HepG2 (cell line): Measurements from ENCODE around the gene INPP4B. TPM values are rescaled to one million over a fixed set of nuclear protein-coding genes. Genes with fewer than 3 reads are reported as not detected.

Experiments used
- ATAC-seq: fragments of 200-7000 bp; cut with Tn5 transposase; 3 replicates; pipeline ENCODE4 v1.9.1; 2020; ENCODE audit warnings: mild to moderate bottlenecking, moderate library complexity
- BruUV-seq: library from RNA; stranded (reverse); fragments of 400-500 nt; replicated peaks from 2 replicates; lab custom pipeline; 2021; lab: Mats Ljungman, UMichigan
- CTCF ChIA-PET: fragments of 300-600 bp; formaldehyde crosslinking; extraction: SDS; loops from one replicate; lab custom pipeline; 2021; ENCODE audit warnings: low total read pairs, inconsistent platforms, low intra/inter-chr PET ratio; lab: Yijun Ruan, JAX
- POLR2A ChIA-PET: fragments of 350-600 bp; sonication (Branson Sonifier 250); formaldehyde crosslinking; loops from one replicate; lab custom pipeline; 2020; ENCODE audit warnings: antibody characterized with exemption, inconsistent platforms; lab: Yijun Ruan, JAX
- DNase-seq: peaks from one replicate; pipeline ENCODE4 v3.0.0-alpha.2; 2015; ENCODE audit warnings: low spot score
- FAIRE-seq: peaks from 3 replicates; lab custom pipeline; 2011; peaks lifted over from hg19 to GRCh38; lab: Jason Lieb, UNC
- H2AFZ ChIP-seq: one replicate; pipeline ENCODE4 v1.6.1; 2011; ENCODE audit warnings: low read length, inconsistent platforms
- H3K27ac ChIP-seq: fragments of 300-600 bp; 3 replicates; pipeline ENCODE4 v1.8.0; 2011; ENCODE audit warnings: mixed run types, mild to moderate bottlenecking, mixed read lengths, low read length, inconsistent platforms; ENCODE audit not compliant: insufficient read depth; ENCODE audit errors: extremely low read length
- H3K27me3 ChIP-seq, 2 experiments: fragments of 200-600 bp in 1 of 2; 2 replicates in 1 of 2; 3 replicates in 1 of 2; pipeline versions ENCODE4 v1.6.0 to v1.8.0; 2011; ENCODE audit warnings: low read length in 2 of 2, mild to moderate bottlenecking in 2 of 2, moderate library complexity in 2 of 2, inconsistent platforms in 1 of 2; ENCODE audit not compliant: insufficient read depth in 2 of 2, control insufficient read depth in 1 of 2
- H3K36me3 ChIP-seq, 2 experiments: fragments of 200-600 bp in 1 of 2; replicated peaks in 1 of 2; 2 replicates in 1 of 2; 3 replicates in 1 of 2; pipeline versions ENCODE4 v1.5.1 to v1.8.0; 2011; ENCODE audit warnings: low read length in 2 of 2, inconsistent platforms in 1 of 2; ENCODE audit not compliant: insufficient read depth in 2 of 2, control insufficient read depth in 1 of 2
- H3K4me1 ChIP-seq: 2 replicates; pipeline ENCODE4 v1.5.1; 2012; ENCODE audit warnings: low read length, inconsistent platforms; ENCODE audit not compliant: insufficient read depth
- H3K4me2 ChIP-seq: 2 replicates; pipeline ENCODE4 v1.6.0; 2011; ENCODE audit warnings: low read depth, low read length, inconsistent platforms
- H3K4me3 ChIP-seq, 3 experiments: fragments of 200-600 bp in 1 of 3; sonication (generic), shearing (Covaris generic) in 1 of 3; replicated peaks in 1 of 3; 2 replicates each; pipeline ENCODE4 v1.5.1; 2011 to 2016; ENCODE audit warnings: low read length in 3 of 3, inconsistent platforms in 2 of 3, low read depth in 2 of 3, mild to moderate bottlenecking in 2 of 3, control low read depth in 1 of 3, mixed read lengths in 1 of 3; ENCODE audit not compliant: insufficient read depth in 1 of 3
- H3K79me2 ChIP-seq: one replicate; pipeline ENCODE4 v1.6.1; 2011; ENCODE audit warnings: low read length, inconsistent platforms; ENCODE audit not compliant: insufficient read depth
- H3K9ac ChIP-seq: 2 replicates; pipeline ENCODE4 v1.6.0; 2011; ENCODE audit warnings: mild to moderate bottlenecking, low read depth, low read length, inconsistent platforms; ENCODE audit not compliant: insufficient read depth
- H3K9me3 ChIP-seq: 2 replicates; pipeline ENCODE4 v1.5.1; 2012; ENCODE audit warnings: mild to moderate bottlenecking, low read length
- H4K20me1 ChIP-seq: 2 replicates; pipeline ENCODE4 v1.6.0; 2011; ENCODE audit warnings: inconsistent platforms, mild to moderate bottlenecking, low read length, moderate library complexity; ENCODE audit not compliant: insufficient read depth
- ATF1 ChIP-seq: IDR thresholded peaks from 2 replicates; pipeline ENCODE4 v1.6.1; 2016; ENCODE audit warnings: mild to moderate bottlenecking, control low read depth
- FOXA3 ChIP-seq: IDR thresholded peaks from 2 replicates; pipeline ENCODE4 v1.6.1; 2016; ENCODE audit warnings: missing genetic modification reagents, missing compliant biosample characterization
- FOXM1 ChIP-seq: sonication (generic); formaldehyde crosslinking; IDR thresholded peaks from 2 replicates; pipeline ENCODE4 v1.5.0; 2020; ENCODE audit warnings: missing genetic modification reagents
- HOXD1 ChIP-seq: sonication (generic); formaldehyde crosslinking; IDR thresholded peaks from 2 replicates; pipeline ENCODE4 v1.5.0; 2020; ENCODE audit warnings: missing genetic modification reagents
- JARID2 ChIP-seq: sonication (generic); formaldehyde crosslinking; IDR thresholded peaks from 2 replicates; pipeline ENCODE4 v1.8.1; 2023; ENCODE audit warnings: missing genetic modification reagents, inconsistent platforms; ENCODE audit not compliant: insufficient replicate concordance
- MED8 ChIP-seq: sonication (generic); formaldehyde crosslinking; IDR thresholded peaks from 2 replicates; pipeline ENCODE4 v1.8.1; 2023; ENCODE audit warnings: mild to moderate bottlenecking, missing genetic modification reagents; ENCODE audit not compliant: insufficient replicate concordance
- ONECUT2 ChIP-seq: sonication (generic); formaldehyde crosslinking; IDR thresholded peaks from 2 replicates; pipeline ENCODE4 v1.4.0; 2020; ENCODE audit warnings: missing genetic modification reagents
- PHB2 ChIP-seq: fragments of 450-650 bp; IDR thresholded peaks from 2 replicates; pipeline ENCODE4 v1.6.1; 2018; ENCODE audit not compliant: partially characterized antibody
- SCMH1 ChIP-seq: sonication (generic); formaldehyde crosslinking; IDR thresholded peaks from 2 replicates; pipeline ENCODE4 v1.9.0; 2021; ENCODE audit warnings: missing genetic modification reagents, mild to moderate bottlenecking, borderline replicate concordance
- TBP ChIP-seq: sonication (generic); formaldehyde crosslinking; IDR thresholded peaks from 2 replicates; pipeline ENCODE4 v1.5.0; 2020; ENCODE audit warnings: missing genetic modification reagents
- ZNF335 ChIP-seq: sonication (generic); formaldehyde crosslinking; IDR thresholded peaks from 2 replicates; pipeline ENCODE4 v1.4.0; 2020; ENCODE audit warnings: missing genetic modification reagents
- ZNF484 ChIP-seq: sonication (generic); formaldehyde crosslinking; IDR thresholded peaks from 2 replicates; pipeline ENCODE4 v1.5.1; 2020; ENCODE audit warnings: mild to moderate bottlenecking, low read depth, missing genetic modification reagents, borderline replicate concordance
- ZNF550 ChIP-seq: sonication (generic); formaldehyde crosslinking; IDR thresholded peaks from 2 replicates; pipeline ENCODE4 v1.4.0; 2020; ENCODE audit warnings: mild to moderate bottlenecking, missing genetic modification reagents, borderline replicate concordance
- ZNF713 ChIP-seq: sonication (generic); formaldehyde crosslinking; IDR thresholded peaks from 2 replicates; pipeline ENCODE4 v1.4.0; 2020; ENCODE audit warnings: mild to moderate bottlenecking, missing genetic modification reagents
- ZNF737 ChIP-seq: sonication (generic); formaldehyde crosslinking; IDR thresholded peaks from 2 replicates; pipeline ENCODE4 v1.5.0; 2020; ENCODE audit warnings: missing genetic modification reagents, mild to moderate bottlenecking, borderline replicate concordance
- ZNF75D ChIP-seq: sonication (generic); formaldehyde crosslinking; IDR thresholded peaks from 2 replicates; pipeline ENCODE4 v1.8.1; 2023; ENCODE audit warnings: missing genetic modification reagents, mild to moderate bottlenecking, borderline replicate concordance
- ZNF792 ChIP-seq: IDR thresholded peaks from 2 replicates; pipeline ENCODE4 v1.6.1; 2016
- WGBS: methylation state at CpG from one replicate; pipeline ENCODE4 v1.1.6; 2017; ENCODE audit warnings: low lambda C conversion rate; 5-methylcytosine and 5-hydroxymethylcytosine counted together
- in situ Hi-C: cut with HindIII; loops from 2 replicates; pipeline ENCODE4 v1.10.0; 2017; ENCODE audit warnings: low pct_unique_long_range_greater_than_20kb; ENCODE audit not compliant: extremely low pct_ligation_motif_present
- intact Hi-C: fragments of 100-400 bp; cut with micrococcal nuclease; formaldehyde crosslinking; loops from one replicate; pipeline ENCODE4 v1.10.0; 2022; ENCODE audit not compliant: unreplicated experiment
- polyA plus RNA-seq, 8 experiments: library from polyadenylated mRNA; depleted of rRNA in 3 of 8; stranded (reverse) in 7 of 8; unstranded in 1 of 8; fragments of >200 nt; fragmentation: Illumina TruSeq in 4 of 8; extraction: Trizol in 4 of 8; gene quantifications; 2 replicates each; pipeline versions ENCODE4 v1.2.1 to v1.2.3, GENCODE V29; 2011 to 2016; ENCODE audit warnings: low read depth in 4 of 8, missing spikeins in 1 of 8, mixed read lengths in 1 of 8; ENCODE audit not compliant: insufficient read depth in 1 of 8
- total RNA-seq, 5 experiments: library from RNA; depleted of rRNA; stranded (reverse); fragments of >200 nt; fragmentation: Illumina TruSeq; extraction: Trizol; gene quantifications; 2 replicates each; pipeline ENCODE4 v1.2.3, GENCODE V29; 2016; ENCODE audit warnings: low read depth in 1 of 5
- TF ChIP-seq, protein P1 (sequence below): sonication (generic); formaldehyde crosslinking; IDR thresholded peaks from 2 replicates; pipeline ENCODE4 v1.4.0; 2020; ENCODE audit warnings: mild to moderate bottlenecking, missing genetic modification reagents
- TF ChIP-seq, protein P2 (sequence below): sonication (generic); formaldehyde crosslinking; IDR thresholded peaks from 2 replicates; pipeline ENCODE4 v1.4.0; 2020; ENCODE audit warnings: missing genetic modification reagents, borderline replicate concordance

Gene INPP4B
- total and polyA plus RNA-seq, 2 of the 13 experiments (the other 11 are each of a cell fraction or from before 2014, with no cell fraction given): not detected

DNA sequence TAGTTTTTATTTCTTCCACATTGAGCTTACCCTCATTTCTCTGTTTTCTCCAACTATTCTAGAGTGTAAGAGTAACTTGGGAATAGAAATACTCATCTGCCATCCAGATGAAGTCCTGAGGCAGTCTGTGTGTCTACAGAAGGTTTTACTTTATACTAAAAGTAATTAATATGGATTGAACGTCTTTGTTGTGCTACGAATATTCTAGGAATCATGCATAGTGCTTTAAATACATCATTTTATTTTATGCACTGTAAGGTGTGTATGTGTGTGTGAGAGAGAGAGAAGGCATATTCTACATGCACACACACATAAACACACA lies 305.7 kb downstream of the INPP4B start (continued):
- no peak for TF ChIP-seq ZNF737

DNA sequence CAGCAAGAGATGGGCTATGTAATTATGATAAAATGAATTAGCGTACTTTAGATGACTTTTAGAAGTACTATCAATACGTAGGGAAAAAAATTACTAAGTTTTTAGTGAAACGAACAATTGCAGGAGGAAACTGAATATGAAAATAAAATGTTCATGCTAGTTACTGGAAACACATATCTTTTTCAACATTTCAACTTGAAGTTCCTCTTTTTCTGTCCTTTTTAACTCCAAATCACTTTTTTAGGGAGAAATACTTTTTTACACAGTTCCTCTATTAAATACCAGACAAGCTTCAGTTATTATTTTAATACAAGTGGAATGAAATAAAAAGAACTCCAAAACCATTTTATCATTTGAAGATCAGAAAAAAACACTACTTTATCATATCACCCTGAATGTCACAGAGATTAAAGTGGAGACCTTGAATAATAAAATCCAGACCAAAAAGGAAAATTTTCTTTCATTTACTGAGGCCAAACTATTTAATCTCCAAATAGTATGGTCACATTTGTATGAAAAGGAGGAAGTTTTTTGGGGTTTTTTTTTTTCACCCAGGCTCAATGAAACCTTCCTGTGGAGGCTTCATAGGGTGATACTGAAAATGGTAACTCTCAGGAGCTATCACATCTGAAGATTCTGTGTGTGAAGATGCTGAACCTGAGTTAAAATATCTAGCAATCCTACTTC lies 306.2 kb downstream of the INPP4B start:
- in situ Hi-C loops (no loop called here), intact Hi-C loops (no loop called here)
- FAIRE-seq (no peak), ATAC-seq (no peak), DNase-seq (no peak)
- Histone ChIP-seq H3K9ac (no peak overlapping the region), H3K4me1 (no peaks in the 10 kb centered on the region), H3K9me3 (no peaks in the 10 kb centered on the region), H2AFZ (no peak overlapping the region), H3K4me2 (no peak overlapping the region), H3K79me2 (no peaks in the 10 kb centered on the region), H4K20me1 (no peaks in the 10 kb centered on the region), H3K27me3 (no peaks in the 10 kb centered on the region), H3K36me3 (no peaks in the 10 kb centered on the region), H3K4me3 (no peak overlapping the region), H3K27ac (no peak overlapping the region)
- ChIA-PET CTCF (no interaction called here), POLR2A (no interaction called here)
- WGBS: 3% methylated on average over 3 of the region's 3 CpGs
- no TSS peak for BruUV-seq
- TF ChIP-seq, protein P1, sequence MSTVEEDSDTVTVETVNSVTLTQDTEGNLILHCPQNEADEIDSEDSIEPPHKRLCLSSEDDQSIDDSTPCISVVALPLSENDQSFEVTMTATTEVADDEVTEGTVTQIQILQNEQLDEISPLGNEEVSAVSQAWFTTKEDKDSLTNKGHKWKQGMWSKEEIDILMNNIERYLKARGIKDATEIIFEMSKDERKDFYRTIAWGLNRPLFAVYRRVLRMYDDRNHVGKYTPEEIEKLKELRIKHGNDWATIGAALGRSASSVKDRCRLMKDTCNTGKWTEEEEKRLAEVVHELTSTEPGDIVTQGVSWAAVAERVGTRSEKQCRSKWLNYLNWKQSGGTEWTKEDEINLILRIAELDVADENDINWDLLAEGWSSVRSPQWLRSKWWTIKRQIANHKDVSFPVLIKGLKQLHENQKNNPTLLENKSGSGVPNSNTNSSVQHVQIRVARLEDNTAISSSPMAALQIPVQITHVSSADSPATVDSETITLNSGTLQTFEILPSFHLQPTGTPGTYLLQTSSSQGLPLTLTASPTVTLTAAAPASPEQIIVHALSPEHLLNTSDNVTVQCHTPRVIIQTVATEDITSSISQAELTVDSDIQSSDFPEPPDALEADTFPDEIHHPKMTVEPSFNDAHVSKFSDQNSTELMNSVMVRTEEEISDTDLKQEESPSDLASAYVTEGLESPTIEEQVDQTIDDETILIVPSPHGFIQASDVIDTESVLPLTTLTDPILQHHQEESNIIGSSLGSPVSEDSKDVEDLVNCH (CRISPR knock-in tag): no peak
- TF ChIP-seq MED8 (CRISPR knock-in tag) (no peak), ZNF550 (CRISPR knock-in tag) (no peak), ONECUT2 (CRISPR knock-in tag) (no peak), ZNF713 (CRISPR knock-in tag) (no peak), ZNF335 (CRISPR knock-in tag) (no peak), ZNF484 (CRISPR knock-in tag) (no peak), HOXD1 (CRISPR knock-in tag) (no peak), FOXA3 (CRISPR knock-in tag) (no peak), FOXM1 (CRISPR knock-in tag) (no peak), ZNF75D (CRISPR knock-in tag) (no peak), TBP (CRISPR knock-in tag) (no peak), SCMH1 (CRISPR knock-in tag) (no peak), JARID2 (CRISPR knock-in tag) (no peak), ZNF792 (CRISPR knock-in tag) (no peak), PHB2 (no peak), ATF1 (no peak)
- TF ChIP-seq, protein P2, sequence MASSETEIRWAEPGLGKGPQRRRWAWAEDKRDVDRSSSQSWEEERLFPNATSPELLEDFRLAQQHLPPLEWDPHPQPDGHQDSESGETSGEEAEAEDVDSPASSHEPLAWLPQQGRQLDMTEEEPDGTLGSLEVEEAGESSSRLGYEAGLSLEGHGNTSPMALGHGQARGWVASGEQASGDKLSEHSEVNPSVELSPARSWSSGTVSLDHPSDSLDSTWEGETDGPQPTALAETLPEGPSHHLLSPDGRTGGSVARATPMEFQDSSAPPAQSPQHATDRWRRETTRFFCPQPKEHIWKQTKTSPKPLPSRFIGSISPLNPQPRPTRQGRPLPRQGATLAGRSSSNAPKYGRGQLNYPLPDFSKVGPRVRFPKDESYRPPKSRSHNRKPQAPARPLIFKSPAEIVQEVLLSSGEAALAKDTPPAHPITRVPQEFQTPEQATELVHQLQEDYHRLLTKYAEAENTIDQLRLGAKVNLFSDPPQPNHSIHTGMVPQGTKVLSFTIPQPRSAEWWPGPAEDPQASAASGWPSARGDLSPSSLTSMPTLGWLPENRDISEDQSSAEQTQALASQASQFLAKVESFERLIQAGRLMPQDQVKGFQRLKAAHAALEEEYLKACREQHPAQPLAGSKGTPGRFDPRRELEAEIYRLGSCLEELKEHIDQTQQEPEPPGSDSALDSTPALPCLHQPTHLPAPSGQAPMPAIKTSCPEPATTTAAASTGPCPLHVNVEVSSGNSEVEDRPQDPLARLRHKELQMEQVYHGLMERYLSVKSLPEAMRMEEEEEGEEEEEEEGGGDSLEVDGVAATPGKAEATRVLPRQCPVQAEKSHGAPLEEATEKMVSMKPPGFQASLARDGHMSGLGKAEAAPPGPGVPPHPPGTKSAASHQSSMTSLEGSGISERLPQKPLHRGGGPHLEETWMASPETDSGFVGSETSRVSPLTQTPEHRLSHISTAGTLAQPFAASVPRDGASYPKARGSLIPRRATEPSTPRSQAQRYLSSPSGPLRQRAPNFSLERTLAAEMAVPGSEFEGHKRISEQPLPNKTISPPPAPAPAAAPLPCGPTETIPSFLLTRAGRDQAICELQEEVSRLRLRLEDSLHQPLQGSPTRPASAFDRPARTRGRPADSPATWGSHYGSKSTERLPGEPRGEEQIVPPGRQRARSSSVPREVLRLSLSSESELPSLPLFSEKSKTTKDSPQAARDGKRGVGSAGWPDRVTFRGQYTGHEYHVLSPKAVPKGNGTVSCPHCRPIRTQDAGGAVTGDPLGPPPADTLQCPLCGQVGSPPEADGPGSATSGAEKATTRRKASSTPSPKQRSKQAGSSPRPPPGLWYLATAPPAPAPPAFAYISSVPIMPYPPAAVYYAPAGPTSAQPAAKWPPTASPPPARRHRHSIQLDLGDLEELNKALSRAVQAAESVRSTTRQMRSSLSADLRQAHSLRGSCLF (CRISPR knock-in tag): no peak
